SIG-M5 (cell line): ENCODE measurements around the gene PAM16.

Source experiments
- DNase-seq: peaks from one replicate; lab custom pipeline; 2025; lab: John Stamatoyannopoulos, UW

The PAM16 gene

DNA sequence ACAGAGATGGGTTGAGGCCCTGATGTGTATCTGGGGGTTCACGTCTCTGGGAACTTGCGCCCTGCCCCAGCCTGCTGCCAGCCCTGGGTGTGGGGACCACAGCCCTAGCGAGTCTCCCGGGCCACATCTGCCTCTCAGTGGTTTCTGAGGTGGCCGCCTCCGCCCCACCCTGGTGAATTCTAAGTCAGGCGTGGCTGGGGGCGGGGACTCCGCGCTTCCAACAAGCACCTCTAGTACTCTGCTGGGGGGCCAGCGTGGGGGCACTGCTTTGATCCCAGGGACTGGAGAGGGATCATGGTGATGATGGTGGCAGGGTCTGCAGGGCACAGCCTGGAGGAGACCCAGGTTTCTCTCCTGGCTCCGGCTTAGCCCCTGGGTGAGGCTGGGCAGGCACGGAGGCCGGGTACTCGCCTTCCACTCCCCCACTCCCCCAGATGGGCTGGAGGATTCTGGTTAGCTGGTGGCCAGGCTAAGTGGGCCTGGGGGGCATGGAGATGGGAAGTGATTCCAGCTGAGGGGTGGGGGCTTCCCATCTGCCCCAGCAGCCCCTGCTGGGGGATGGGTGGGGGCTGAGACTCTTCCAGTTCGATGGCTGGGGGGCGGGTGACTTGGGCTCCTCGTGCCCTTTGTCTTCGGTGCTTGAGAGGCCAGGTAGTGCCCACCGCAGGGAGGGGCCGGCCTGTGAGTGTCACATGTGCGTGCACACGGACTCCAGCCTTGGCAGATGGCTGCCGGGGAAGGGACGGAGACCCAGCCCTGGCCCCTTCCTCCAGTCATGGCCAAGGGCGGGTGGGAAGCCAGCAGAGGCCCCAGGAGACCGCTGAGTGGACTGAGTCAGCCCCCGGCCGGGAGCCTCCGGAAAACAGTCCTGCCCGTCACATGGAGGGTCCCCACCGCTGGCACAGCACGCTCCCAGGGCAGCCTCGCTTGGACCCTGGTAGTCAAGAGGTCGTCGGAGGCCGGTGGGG, 31.4 kb downstream of the PAM16 start:
- no peak for DNase-seq

GRCh38 chr16:4318967-4319366, 32.2 kb downstream of the PAM16 start:
- no peak for DNase-seq

GRCh38 chr16:4318451-4318910, 32.6 kb downstream of the PAM16 start:
- DNase-seq, result no peak

DNA sequence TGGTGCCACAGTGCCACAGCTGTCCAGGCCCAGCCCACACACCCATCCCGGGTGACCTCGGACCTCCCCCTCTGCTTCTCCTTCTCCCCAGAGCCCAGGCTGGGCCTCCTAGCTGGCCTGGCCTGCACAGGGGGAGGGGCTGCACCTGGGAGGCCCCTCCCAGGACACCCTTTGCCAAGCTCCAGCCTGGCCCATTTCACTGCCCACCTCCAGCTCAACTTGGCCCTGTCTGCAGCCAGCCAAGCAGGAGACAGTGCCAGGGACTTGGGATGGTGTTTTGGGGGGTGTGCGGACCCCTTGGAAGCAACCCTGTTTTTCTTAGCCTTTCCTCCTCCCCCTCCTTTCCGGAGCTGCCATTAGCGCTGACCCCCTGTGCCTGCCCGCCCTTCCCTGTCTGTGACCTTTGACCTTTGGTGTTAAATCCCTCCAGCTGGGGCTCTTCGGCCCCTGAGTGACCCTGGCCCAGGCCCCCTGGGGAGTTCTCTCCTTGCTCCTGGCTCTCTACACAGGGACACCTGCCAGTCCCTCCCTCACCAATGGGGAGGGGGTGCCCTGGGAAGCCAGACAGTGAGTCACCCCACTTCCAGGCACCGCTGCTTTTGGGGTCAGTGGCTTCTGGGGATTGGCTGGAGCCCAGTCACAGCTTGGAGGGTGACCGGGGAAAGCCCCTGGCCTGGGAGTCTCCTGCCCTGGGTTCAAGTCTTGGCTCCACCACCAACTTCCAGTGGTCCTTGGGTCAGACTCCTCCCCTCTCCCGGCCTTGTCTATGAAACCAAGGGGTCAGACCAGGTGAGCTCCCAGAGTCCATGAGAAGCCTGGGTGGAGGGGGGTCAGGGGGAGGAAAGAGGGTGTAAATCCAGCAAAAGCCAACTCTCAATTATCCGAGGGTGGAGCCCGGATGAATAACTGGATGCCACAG, 33.3 kb downstream of the PAM16 start:
- DNase-seq, result no peak

DNA sequence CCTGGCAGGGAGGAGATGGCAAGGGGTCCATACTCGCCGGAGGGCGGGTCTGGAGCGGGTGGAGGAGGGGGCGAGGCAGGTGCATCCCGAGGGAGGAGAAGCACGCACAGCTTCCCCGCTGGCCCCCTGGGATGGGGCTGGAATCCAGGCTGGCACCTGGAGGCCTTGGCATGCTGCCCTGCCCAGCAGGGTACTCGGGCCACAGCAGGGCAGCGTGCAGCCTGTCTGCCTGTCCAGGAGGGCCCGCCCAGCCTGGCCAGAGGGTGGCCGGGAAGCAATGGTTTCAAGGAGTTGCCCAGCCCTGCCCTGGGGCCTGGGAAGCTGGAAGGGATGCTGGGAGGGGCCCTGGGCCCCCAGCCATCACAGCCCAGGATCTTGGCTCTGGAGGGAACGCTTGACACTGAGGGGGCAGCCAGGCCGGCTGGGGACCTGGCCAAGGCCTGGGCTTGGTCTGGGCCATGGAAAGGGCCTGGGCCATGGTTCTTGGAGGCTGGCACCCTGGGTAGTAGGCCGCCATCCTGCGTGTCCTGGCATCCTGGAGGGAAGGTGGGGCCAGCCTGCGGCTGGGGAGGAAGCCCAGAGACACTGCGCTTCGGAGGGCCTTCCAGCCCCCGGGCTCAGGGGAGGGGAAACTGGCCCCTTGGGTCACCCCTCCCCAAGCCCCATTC, 34.1 kb downstream of the PAM16 start:
- no peak for DNase-seq

- no peak for DNase-seq
Measured at GRCh38 chr16:4316108-4316863, 34.8 kb downstream of the PAM16 start.

GRCh38 chr16:4315186-4316107, 35.7 kb downstream of the PAM16 start, which contains the start of gene GLIS2:
Gene GLIS2, plus strand, starts transcription at chr16:4316067. Its CDS starts 16,214 bp downstream, at chr16:4332281.
- DNase-seq, result no peak

- no peak for DNase-seq
Measured at GRCh38 chr16:4314532-4315185, 36.5 kb downstream of the PAM16 start.

DNA sequence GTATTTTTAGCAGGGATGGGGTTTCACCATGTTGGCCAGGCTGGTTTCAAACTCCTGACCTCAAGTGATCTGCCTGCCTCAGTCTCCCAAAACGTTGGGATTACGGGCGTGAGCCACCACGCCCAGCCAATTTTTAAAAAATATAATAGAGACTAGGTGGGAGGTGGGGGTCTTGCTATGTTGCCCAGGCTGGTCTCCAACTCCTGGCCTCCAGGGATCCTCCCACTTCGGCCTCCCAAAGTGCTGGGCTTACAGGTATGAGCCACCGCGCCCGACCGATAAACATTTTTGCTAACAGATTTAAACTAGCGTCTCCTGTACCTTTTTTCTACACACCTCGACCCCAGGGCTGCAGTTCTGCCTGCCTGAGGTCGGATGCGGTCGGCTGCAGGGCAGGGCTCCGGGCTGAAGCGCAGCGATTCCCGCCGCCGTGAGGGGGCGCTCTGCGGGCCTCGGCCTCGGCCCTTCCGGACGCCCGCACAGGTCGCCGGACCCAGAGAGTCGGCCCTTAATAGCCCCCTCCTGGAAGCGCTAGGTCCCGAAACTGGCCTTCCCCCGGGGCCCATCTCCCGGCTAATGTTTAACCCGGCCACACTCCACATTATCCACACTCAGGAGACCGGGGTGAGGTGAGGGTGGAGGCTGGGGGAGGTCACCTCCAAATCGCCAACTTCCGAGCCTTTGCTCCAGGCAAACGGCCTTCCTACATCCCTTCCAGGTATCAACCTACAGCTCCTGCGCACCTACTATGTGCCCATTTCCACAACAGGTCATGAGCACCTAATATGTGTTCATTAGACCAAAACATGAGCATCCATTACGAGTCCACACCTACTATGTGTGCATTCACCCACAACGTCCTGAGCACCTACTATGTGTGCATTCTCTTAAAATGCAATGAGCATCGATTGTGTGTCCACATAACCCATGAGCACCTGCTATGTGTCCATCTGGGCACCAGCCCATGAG, 37.3 kb downstream of the PAM16 start:
- DNase-seq, result no peak

DNA sequence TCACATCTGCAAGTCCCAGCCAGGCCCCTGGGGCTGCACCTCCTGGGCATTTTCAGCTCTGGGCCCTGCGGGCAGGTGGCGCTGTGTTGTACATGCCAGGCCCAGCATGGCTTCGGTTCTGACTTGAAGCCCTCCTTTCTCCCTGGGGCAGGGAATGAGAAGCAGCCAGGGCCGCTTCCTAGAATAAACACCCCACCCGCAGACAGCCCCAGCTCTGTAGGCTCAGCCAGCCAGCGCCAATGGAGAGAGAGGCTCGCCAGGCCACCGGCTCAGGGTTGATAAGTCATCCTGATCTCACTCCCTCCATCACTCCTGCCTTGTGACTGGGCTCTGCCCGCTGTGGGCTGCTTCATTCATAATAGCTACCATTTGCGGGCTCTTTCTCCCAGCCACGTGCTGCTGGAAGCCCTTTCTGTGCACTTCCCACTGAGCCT, 41.3 kb downstream of the PAM16 start:
- no peak for DNase-seq

- DNase-seq, result no peak
Measured at GRCh38 chr16:4309102-4309832, 41.9 kb downstream of the PAM16 start.

GRCh38 chr16:4307215-4308037, 43.7 kb downstream of the PAM16 start:
- peak; percentile 67 for DNase-seq

DNA sequence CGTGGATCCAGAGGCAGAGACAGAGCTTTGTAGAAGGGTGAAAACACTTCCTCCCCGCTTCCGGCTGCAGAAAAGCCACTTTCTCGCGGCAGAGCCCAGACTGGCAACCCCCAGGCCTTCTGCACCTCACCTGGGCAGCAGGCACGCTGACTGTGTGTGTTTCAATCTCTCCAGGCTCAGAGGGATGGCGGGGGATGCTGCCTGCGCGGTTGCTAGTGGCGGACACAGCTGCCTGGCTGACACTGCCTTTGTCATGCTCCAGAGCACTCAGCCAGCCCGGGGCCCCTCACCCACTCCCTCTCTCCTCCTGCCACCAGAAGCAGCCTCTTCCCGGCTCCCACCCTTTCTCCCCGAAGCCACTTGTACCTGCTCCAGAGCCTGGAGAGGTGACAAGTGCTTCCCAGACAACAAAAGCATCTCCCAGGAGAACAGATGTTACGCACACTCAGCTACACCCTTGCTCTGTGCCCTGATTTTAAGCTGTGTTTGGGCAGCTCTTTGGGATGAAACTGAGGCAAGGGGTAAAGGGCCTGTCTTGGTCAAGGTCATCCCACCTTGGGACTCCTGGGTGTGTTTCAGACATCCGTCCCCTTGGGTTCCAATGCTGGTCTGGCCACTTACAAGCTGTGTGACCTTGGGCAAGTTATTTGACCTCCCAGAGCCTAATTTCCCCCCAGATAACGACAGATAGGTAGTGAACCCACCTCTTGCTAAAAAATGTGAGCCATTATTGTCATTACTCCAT, 44.5 kb downstream of the PAM16 start:
- DNase-seq, result no peak

- DNase-seq, result no peak
Measured at GRCh38 chr16:4303973-4304372, 47.1 kb downstream of the PAM16 start.

DNA sequence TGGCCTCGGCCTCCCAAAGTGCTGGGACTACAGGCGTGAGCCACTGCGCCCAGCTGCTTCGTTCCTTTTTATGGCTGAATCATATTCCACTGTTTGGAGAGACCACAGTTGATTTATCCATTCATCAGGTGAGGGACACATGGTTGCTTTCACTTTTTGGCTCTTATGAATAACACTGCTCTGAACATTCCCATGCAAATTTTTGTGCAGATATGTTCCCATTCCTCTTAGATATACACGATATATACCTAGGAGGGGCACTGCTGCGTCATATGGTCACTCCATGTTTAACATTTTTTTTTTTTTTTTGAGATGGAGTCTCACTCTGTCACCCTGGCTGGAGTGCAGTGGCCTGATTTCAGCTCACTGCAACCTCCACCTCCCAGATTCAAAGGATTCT, 49.2 kb downstream of the PAM16 start:
- DNase-seq, result no peak

GRCh38 chr16:4301177-4301576, 49.9 kb downstream of the PAM16 start:
- DNase-seq, result no peak
